HG03442 (cell line): ENCODE data around the gene MLN.
A peak's percentile ranks its signal among the peaks of the same experiment; 100 is the strongest.

Experiments used
- ATAC-seq: cut with Tn5 transposase; IDR thresholded peaks from one replicate; pipeline ENCODE4 v1.9.1; 2021; ENCODE audit warnings: mild to moderate bottlenecking, moderate library complexity; ENCODE audit not compliant: unreplicated experiment

Gene MLN

DNA sequence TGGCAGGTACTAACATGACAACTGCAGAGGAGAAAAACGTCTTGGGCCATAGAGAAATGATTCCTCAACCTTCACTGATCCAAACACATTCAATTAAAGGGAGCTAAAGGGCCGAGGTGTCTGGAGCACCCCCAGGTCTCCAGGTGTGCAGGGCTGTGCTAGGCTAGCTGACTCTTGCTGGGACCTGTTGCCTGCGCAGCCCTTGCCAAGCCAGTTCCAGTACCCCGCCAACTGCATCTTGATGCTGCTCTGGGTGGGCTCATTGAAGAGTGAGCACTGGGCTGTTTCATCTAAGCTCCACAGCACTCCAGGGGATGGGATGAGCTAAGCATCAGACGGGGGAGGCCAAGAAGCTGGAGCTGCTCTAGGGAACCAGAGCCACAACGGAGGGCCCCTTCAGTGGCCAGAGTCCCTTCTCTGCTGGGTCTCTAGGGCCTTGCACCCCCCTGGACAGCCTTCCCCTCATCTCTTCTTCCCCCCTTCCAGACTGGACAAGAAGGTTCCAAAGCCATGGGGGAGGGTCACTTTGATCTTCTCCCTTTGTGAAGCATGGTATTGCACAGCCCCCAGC lies 30.8 kb downstream of the MLN start:
- no peak for ATAC-seq

DNA sequence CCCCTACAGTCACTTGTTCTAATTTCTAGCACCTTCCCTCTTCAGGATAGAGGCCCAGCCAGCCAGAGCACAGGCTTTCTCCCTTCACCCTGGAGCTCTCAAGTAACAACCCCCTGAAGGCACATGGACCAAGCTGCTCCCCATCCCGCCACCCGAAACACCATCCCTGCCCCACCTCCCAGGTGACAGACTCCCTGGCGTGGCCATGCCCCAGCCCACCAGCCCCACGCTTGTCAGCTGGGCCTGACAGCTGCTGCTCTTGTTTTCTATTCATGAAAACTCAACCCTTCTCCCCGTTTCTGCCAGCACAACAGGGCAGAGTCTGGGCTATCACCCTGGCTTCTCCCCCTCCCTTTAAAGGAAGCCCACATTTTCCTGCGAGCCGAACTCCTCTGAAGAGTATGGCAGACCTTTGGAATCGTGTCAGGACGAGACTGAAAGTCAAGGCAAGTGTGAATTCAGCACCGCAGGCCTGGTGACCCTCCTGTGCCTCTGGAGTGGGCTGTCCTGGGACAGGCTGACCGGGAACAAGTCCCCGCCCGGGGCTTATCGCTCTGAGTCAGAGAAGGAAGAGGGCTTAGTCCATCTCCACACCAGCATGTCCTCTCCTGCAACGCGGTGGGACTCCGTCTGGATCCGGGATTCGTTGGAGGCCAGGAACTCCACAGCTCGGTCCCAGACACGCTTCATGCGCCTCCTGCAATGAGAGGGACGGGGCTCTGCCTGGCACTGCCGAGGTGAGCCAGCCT lies 31.5 kb downstream of the MLN start:
- ATAC-seq, result no peak

DNA sequence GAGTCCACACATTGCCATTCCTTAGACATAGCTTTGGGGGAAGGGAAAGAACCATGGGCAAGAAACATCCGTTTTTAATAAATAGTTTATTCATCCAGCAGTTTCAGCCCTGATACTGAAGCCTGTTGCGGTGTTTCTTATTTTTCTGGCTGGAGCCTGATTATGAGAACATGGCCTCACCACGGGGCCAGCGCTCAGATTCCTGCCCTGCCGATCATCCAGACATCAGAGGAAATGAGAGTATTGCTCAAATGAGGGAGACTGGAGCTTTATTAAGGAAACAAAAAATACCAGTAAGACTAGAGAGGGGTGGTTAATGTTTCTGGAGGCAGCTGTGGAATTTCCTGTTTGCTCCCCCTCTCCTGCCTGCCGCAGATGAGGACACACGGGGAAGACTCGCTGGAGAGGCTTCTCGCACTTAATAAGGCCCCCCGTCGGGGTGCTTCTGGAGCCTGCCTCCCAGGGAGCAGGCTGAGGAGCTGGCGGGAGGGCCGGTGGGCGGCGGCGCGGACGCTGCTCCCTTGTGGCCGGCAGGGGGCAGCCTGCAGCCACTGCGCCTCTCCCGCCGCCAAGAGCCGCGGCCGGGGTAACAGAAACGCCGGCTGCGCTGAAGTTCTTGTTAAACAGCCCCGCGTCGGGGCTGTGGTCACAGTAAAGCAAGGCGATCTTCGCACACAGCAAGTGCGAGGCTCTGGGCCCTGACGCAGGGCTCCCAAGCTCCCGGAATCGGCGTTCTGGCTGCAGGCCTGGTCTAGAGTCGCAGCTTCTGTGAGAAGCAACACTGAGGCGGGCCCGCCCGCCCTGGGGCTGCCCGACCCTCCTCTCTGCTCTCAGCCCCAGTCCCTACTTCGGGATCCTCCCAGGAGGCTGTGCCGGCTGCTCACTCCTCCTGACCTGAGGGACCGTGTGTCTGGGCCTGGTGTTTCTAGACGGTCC lies 32.4 kb downstream of the MLN start:
- peak; percentile 42 for ATAC-seq

DNA sequence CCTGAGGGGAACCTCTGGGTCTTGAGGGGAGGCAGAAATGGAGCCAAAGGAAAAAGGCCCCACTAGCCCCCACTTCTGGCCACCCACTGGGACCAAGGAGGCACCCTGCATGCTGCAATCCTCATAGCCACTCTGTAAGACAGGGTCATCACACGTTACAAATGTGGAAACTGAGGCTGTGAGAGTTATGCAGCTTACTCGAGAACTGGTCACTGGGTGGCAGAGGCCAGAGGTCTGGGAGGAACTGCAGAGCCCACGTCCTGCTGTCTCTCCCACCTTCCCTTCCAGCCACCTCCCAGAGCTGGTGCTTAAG lies 33.0 kb downstream of the MLN start:
- no peak for ATAC-seq

DNA sequence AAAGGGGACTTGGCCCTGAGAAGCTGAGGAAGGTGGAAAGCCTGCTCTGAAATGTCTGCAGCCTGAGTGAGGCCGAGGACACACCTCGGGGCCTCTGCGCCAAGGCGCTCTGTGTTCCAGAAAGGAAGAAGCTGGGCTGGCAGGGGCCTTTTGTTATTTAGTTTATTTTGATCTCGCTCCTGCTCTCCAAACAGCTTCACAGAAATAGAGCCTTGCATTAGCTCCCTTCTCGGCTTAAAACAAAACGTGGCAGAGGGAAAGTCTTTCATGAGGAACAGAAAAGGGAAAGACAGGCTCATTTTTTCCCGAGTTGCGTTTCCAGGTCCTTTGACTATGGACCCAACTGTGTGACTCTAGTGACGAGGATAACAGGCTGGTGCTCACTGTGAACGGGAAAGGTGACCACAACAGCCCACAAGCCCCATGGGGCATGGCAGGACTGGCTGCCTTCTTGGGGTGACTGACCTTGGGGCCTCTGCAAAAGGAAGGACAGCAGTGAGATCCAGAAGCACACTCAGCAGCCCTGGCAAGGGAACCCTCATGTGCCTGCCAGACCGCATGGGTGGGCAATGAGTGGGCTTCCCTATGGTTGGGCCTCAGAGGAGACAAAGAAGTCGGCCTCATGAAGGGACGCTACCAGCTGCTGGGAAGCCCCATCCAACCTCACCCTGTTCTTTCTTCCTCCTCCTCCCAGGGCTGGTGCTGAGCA lies 33.5 kb downstream of the MLN start:
- no peak for ATAC-seq

DNA sequence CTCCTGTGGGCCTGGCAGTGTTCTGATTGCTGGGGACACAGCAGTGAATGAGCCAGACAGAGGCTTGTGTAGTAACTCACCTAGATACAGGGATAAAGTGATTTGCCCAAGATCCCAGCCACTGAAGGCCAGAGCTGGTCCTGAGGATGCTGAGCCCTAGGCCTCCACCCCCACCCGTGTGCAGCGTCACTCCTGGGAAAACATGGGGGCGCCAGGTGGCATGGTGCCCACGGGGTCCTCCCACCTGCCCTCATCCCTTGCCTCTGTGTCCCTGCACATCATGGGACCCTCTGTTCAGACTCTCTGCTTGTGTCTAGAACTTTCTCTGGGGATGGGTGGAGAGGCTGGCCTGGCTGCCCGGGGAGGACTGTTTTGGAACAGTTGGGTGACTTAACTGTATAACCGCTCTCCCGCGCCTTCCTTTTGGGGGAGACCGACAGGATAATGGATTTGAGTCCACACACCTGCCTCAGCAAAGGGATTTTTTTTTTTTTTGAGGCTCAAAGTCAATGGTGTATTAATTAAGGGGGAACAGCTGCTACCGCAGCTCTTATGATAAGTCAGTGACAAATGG lies 34.5 kb downstream of the MLN start:
- no peak for ATAC-seq

DNA sequence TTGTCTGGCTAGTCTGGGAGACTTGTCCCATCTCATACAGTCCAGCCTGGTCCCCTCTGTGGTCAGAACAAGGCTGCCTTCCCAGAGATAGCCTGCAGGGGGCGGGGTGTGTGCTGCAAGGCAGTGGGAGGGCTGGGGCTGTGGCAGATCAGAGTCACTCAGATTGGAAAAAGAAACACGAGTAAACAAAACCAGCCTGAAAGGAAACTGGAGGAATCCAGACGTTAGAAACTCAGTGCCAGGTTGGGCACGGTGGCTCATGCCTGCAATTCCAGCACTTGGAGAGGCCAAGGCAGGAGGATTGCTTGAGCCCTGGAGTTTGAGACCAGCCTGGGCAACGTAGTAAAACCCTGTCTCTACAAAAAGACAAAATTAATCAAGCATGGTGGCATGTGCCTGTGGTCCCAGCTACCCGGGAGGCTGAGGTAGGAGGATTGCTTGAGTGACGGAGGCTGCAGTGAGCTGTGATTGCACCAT lies 35.1 kb downstream of the MLN start:
- no peak for ATAC-seq

DNA sequence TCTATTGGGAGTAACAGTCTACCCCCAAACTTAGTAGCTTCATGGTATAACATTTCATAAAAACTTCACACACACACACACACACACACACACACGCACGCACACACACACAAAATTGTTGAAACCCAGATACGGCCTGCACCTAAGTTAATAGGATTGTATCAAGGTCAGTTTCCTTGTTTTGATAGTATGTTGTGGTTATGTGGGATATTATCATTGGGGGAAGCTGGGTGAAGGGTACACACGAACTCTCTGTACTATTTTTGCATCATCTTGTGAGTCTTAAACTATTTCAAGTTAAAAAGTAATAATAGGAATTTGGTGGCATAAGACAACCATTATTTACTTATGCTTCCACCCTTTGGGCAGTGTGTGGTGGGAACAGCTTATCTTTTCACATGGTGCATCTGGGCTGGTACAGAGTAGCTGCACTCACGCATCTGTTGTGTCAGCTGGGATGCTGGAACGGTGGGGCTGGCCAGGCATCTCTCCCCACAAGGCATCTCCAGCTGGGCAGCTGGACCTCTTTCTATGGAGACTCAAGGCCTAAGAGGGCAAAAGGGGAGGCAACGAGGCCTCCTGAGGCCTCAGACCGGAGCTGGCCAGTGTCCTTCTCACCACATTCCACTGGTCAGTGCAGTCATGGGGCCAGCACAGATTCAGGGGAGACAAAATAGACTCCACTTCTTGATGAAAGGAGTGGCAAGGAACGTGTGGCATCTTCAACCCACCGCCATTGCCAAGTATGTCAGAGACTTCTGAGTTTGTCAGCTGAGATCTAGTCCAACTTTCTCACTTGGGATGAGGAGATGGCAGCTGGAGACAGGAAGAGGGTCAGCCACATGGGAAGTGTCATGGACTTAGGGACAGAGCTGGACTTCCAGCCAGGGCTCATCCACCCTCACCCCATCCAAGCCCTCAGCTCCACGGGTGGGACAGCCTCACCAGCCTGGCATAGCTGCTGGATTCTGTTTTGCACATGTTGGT lies 36.6 kb downstream of the MLN start:
- ATAC-seq, result no peak

DNA sequence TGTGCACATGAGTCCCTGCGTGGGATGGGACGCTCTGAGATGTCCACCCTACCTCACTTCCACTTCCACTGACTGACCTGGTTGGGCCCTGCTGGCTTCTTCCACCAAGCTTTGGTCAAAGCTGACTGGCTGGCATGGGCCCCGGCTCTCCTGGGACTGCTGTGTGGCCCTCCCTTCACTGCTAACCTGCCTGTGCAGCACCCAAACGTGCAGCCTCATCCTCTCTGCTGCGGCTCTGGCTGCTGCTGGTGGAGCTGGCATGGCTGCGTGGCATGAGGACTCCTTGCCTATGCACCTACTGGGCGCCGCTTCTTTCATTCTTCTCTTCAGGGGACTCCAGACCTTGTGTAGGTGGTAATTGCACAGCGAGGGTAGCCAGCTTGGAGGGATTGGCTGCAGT lies 38.4 kb downstream of the MLN start:
- ATAC-seq, result no peak

DNA sequence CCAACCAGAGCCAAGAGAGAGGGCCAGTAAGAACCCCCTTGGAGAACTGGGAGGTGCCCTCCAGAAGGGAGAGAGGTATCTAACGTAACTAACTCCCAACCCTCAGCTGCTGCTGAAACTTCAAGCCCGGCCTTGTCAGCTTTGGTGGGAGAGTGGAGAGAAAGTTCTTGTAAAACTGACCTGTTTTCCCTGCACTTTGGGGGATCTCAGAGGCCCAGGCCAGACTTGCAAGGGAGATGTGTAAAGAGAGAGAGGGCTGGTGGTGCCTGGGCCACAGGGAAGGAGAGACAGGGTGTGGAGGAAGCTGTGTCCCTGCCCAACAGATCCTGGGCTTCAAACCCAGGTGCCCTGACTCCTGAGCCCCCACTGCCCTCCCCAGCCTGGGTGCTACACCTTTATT lies 39.8 kb downstream of the MLN start:
- ATAC-seq, result no peak

DNA sequence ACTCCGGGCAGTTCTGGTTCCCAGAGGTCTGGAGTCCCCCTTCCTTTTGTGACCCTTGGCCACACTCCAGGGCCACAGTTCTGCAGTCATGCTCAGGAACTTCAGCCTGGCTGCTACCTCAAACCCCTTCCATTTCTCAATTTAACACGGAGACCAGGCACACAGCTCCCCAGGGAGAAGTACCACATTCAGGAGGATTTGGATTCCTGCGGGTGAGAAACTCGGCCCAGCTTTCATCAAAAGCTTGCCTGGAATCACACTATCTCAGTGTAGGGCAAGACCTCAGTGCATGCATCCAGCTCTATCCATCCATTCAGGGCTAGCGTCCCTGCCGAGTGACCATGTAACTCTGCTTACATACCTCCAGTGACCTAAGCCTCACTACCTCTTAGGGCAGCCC lies 40.3 kb downstream of the MLN start:
- ATAC-seq, result no peak

DNA sequence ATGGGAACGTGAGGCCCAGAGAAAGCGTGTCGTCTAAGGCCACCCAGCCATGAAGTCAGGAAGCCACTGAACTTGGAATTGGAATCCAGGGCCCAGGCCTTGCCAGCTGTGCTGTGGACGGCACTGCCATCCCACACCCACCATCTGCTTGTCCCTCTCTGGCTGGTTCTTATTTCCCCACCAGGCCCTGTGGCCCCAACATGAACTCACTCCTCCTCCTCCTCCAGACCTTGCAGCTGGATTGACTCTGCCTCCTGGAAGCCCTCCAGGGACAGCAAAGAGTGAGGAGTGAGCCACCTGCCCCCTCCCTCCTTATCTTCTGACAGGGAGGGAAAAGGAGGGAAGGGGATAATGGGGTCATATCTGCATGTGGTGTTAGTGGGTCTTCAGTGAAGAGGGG lies 41.1 kb downstream of the MLN start:
- no peak for ATAC-seq

DNA sequence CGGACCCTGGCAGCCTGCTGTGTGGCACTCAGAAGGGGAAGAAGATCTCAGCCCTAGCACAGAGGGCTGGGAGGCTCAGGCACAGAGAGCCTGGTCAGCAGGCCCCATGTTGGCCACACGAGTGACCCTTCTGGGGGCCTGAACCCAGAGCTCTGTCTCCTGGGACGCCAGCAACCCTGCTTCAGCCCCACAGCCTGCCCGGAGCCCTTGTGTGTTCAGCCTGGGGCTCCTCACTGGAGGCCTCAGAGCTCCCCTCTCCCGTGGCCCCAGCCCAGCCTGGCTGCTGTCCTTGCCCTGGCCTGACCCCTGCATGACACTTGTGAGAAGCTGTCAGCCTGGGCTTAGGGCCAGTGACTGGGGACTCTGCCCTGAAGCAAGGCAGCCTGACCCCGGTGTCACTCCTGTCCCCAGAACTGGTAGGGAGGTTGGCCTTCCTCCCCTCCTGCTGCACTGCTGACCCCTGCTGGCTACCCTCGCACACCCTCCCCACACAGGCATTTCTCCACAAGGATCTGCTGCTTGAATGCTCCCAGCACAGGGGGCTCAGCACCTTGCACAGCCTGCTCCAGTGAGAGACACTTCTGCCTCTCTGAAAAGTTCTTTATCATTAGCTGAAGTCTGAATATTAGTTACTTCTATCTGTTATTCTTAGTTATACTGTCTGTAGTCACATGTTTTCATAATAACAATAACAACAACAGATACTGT lies 41.7 kb downstream of the MLN start:
- no peak for ATAC-seq

DNA sequence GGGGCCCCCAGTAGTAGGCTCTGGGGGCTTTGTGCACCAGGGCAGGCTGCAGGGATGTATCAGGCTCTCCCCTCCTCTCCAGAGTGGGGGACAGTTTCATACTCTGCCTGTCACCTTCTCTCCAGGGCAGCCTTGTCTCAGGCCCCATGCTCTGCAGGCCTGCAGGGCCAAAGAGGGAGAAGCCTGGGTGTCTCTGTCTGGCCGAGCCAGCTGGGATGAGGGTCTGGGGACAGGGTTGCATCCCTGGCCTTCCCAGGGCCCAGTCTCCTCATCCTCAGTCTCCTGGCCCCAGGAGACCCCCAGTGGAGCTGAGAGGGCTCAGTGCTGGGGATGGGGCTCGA lies 42.3 kb downstream of the MLN start:
- ATAC-seq, result no peak

DNA sequence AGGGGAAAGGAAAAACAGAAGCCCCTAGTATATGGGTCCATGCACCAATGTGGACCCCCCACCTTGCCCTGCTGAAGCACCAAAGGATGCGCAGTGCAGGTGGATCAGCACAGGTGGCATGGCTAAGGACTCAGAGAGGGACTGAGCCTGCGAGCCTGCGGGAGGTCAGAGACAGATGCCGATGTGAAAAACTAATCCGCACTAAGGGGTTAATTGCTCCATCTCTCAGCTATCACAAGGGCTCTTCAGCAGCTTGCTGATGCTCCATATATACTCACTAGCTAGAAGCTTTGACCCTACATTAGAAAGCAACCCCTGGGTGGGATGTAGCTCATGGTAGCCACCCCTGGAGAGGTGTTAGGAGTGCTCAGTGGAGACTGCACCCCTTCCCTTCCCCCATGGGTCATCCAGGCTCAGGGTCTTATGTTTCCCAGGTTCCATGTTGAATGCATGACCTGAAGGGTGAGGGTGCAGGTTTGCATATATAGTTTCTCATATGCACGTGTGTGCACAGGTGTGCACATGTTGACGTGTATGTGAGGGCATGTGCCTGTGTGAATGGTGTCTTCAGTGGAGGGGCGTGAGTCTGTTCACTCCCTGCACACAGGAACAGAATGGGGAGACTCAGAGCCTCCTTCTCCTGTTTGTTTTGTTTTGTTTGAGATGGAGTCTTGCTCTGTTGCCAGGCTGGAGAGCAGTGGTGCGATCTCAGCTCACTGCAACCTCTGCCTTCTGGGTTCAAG lies 43.7 kb downstream of the MLN start:
- ATAC-seq, result no peak

DNA sequence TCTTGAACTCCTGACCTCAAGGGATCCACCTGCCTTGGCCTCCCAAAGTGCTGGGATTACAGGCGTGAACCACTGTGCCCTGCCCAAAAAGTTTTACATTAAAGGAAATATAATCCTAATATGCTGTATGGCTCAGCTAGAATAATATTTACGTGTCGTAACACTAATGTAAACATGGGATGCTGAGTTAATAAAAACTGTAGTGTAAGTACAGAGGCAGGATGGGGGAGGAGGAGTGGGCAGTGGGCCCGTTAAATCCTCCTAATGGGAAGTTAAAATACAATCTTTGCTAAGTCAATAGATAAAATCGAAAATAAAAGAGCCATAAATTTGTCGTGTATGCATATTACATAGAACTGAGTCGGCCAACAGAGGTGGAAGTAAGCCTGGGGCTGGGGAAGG lies 45.0 kb downstream of the MLN start:
- no peak for ATAC-seq

DNA sequence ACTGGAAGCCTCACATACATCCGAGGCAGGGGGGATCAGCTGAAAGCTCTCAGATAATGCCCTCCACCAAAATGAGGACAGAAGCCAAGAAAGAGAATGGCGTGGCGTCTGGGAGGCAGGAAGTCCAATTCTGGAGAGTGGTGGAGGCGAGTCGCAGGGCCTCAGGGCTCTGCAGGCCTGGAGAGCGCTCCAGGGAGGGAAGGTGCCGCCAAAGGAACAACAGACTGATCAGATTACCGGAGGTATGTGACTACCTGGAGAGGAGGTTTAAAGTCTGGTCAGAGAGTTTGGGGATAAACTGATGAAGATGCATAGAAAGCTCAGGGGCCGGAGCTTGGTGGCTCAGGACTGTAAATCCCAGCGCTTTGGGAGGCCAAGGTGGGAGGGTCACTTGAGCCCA lies 45.9 kb downstream of the MLN start:
- ATAC-seq, result no peak

DNA sequence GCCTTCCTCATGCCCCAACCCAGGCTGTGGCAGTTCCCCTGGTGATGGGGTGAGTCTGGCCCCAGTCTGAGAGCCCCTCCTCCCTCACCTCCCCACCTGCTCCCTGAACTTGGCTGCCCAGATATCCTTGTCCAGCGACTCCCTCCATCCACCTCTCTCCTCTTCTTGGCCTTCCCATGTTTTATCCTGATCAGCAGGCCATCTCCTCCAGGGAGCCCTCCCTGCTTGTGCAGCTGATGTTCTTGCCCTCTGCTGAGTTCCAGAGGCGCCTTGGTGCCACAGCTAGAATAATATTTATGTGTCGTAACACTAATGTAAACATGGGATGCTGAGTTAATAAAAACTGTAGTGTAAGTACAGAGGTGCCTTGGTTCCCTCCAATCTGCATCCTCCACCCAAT lies 46.7 kb downstream of the MLN start:
- ATAC-seq, result no peak
